ENCODE data around the gene SESN3.
A peak's percentile ranks its signal among the peaks of the same experiment; 100 is the strongest.
"Not testable (repeated sequence)": the region's sequence is repeated elsewhere in the genome, so short reads cannot be mapped to it uniquely, and the experiment has no call there.

Gene SESN3

GRCh38 chr11:95248666-95249467 is 17.9 kb upstream of the SESN3 start:
- no peak for DNase-seq (ENCODE audit: low spot score)

DNA sequence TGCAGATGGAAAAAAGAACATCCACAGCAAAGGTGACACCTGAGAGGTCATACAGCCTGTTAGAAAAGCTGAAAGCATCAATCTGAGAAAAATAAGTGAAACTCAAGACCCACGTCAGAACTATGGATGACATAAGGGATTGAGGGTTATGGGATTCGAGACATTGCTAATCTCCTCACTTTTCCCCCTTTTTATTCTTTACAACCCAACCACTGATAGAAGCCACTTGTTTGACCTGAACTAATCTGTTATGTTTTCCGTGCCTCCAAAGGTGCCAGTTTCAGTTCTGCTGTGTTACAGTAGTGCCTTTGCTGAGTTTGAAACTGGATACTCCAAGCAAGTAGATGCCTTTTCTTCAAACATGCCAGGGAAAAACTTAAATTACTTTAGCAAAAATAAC is 16.9 kb upstream of the SESN3 start:
- no peak for DNase-seq (ENCODE audit: low spot score)

- no peak for DNase-seq (ENCODE audit: low spot score)
These were observed 16.2 kb upstream of the SESN3 start for GRCh38 chr11:95247127-95247684.

GRCh38 chr11:95245581-95245980 is 14.6 kb upstream of the SESN3 start:
- DNase-seq (ENCODE audit: low spot score): no peak

DNA sequence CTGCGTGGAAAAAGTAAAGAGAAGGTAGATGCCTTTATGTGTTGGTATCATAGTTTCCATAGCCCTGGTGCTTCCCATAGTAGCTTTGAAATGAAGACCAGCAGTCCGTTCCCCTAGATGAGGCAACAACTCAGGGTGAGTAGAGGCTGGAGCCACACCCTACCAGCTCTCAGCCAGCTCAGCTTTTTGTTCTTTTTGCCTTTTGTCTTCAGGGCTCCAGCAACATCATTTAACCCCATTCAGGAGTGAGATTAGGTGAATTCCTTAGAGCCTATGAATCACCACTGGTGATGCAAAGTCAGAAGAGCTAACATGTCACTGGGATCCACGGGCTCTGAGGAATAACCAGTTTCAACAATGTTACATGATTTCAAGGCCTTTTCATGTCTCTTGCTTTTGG is 14.0 kb upstream of the SESN3 start:
- DNase-seq (ENCODE audit: low spot score): no peak

GRCh38 chr11:95243673-95244072 is 12.7 kb upstream of the SESN3 start:
- no peak for DNase-seq (ENCODE audit: low spot score)

GRCh38 chr11:95242845-95243605 is 12.0 kb upstream of the SESN3 start:
- DNase-seq (ENCODE audit: low spot score): no peak

DNA sequence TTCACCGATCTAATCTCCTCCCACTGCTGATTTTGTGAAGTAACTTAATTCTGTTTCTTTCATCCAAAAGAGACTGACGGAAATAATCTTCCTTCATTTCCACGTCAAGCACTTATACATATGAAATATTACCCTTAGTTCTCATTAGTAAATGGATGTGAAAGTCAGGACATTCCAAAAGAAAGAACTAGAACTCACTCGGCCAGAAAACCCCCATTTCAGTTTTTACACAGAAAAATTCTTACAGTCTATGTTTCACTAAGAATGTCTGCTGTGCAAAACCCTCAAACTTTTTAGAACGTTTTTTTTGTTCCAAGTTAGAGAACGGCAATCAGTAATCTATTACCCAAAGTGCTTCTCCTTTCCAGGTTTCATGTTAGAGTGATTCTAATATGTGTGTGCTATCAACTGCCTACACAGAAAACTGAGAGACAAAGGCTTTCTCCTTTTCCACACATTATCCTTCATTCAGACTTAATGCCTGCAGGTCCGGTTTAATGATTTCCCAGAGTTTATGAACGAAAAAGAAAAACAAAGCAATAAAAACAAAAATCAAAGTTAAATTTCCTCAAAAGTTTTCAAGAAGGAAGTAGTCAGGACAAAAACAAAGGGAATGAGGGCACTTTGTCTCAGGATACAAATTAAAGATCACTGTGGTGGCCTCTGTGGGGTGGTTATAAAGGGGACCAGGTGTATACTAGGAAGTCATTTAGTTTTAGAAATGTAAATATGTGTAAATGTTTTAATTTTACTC is 11.3 kb upstream of the SESN3 start:
- DNase-seq (ENCODE audit: low spot score): no peak

- no peak for DNase-seq (ENCODE audit: low spot score)
These were observed 10.7 kb upstream of the SESN3 start for GRCh38 chr11:95241681-95242081.

- DNase-seq (ENCODE audit: low spot score): no peak
These were observed 9.1 kb upstream of the SESN3 start for GRCh38 chr11:95239871-95240649.

- DNase-seq (ENCODE audit: low spot score): no peak
These were observed 1.7 kb upstream of the SESN3 start for GRCh38 chr11:95232666-95233065.

DNA sequence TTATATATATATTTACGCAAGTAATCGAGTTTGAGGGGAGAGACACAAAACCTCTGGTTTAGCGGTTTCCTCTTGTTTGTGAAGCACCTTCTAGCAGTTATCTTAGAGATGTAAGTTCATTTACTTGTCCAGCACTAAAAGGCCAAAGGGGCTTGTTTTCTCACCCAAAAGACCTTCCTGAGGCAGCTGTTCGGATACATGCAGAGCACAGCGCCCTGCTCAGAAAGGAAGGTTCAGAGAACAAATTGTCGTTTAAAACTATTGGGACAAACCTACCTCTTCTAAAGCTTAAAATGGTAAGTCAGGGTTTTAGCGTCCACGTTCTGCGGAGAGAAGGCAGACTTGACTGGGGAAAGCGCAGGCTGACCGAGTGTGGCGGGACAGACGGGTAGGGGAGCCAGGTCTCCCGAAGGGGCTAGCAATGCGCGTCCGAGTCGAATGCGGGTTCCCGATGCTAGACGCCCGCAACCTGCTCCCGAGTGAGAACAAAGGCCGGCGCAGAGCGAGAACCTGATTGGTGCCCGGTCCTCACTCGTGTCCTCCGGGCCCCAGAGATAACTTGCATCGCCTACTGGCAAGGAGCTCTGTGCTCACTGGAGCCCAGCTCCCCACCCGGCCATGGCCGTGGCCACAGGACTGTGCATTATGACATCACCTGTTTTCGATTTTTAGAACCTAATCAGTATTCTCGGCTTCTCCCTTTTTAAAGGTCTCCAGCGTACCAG is 1.0 kb upstream of the SESN3 start:
- DNase-seq (ENCODE audit: low spot score): peak; percentile 84

GRCh38 chr11:95230810-95231126 is 234 bp downstream of the SESN3 start:
- no peak for DNase-seq (ENCODE audit: low spot score)

- DNase-seq (ENCODE audit: low spot score): peak; percentile 56
These were observed 801 bp downstream of the SESN3 start for GRCh38 chr11:95229993-95230809.

DNA sequence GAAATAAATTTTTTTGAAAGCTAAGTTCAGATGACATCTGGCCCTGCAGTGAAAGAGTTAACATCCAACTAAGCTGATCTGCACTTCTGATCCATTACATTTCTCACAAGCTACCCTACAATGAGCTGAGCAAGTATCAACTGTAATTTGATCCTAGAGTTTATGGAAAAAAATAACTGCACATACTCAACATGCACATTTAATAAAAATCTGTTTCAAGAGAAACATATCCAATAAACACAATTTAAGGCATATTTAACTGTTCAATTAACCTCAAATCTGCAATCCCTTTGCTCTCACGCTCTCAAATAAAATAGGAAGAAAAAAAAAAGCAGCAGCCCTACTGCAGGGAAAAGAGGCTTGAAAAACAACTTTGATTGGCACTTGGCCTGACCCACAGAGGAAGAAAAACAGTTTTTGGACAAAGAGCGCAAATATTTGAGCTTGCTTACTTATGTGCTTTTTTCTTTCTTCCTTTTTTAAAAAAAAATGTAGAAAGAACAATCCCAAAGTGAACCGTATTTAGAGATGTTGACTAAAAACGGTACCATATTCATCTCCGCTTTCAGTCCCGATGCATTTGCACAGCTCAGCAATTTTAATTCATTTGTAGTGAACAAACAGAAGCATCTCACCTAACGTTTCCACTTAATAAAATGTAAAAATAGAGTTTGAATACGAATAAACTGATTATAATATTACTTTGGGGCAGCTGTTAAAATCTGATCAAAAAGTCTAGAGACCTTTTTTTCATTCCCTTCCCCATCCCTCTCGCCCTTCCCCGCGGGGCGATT is 1.6 kb downstream of the SESN3 start:
- DNase-seq (ENCODE audit: low spot score): no peak

DNA sequence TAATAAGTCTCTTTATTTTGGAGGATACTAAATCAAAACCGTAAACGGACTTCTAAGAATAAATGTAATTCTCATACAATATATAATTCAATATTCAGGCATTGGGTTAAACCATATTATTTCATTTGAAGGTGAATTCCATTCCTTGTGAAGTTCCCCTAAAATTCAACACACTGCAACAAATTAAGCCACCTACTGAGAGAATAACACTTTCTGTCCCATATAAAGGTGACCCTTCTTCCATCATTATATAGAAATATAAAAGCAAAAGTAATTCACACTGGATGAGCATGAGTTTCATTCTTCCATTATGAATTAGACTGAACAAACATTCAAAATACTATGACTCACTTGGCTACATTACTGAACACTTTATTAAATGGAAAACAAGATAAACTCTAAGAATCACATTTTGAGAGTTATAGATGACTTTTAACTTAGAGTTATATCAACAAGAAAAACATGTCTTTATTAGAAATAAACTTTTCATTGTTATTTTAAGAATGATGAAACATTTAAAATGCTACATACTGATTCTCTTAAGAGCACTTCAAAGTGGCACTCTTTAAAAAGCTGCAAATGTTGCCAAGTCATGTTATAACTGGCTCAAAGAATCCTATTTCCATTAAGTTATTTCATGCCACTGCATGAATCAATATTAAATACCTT is 2.8 kb downstream of the SESN3 start:
- DNase-seq (ENCODE audit: low spot score): no peak

- DNase-seq (ENCODE audit: low spot score): not testable (repeated sequence)
These were observed 3.9 kb downstream of the SESN3 start for GRCh38 chr11:95227060-95227459.

- no peak for DNase-seq (ENCODE audit: low spot score)
These were observed 8.2 kb downstream of the SESN3 start for GRCh38 chr11:95222817-95223216.

- DNase-seq (ENCODE audit: low spot score): no peak
These were observed 11.4 kb downstream of the SESN3 start for GRCh38 chr11:95219599-95219998.
